Ovary (tissue), 9 donors: ENCODE measurements around the gene RPL26. TPM values are rescaled to one million over a fixed set of nuclear protein-coding genes. Genes with fewer than 3 reads are reported as not detected.
"Not testable (repeated sequence)": the region's sequence is repeated elsewhere in the genome, so short reads cannot be mapped to it uniquely, and the experiment has no call there.

ENCODE experiments used
- DNase-seq, 5 donors: peaks; one replicate each; pipeline ENCODE4 v3.0.0-alpha.2; 2019 to 2020
- H3K27ac ChIP-seq, 2 donors: fragments of 200-600 bp; one replicate each; pipeline versions ENCODE4 v1.5.1 to v1.8.0; 2019 to 2022
- H3K27me3 ChIP-seq: fragments of 200-600 bp; one replicate; pipeline ENCODE4 v1.8.0; 2022
- H3K36me3 ChIP-seq: fragments of 200-600 bp; sonication (generic); one replicate; pipeline ENCODE4 v1.5.1; 2019
- H3K4me1 ChIP-seq: one replicate; pipeline ENCODE4 v1.8.1; 2013; ENCODE audit warnings: mild to moderate bottlenecking, moderate library complexity; ENCODE audit not compliant: insufficient read depth
- H3K4me3 ChIP-seq: fragments of 200-600 bp; sonication (generic); one replicate; pipeline ENCODE4 v1.5.1; 2017
- H3K9me3 ChIP-seq, 2 donors: fragments of 200-600 bp in 1 of 2; sonication (generic) in 1 of 2; one replicate each; pipeline versions ENCODE4 v1.5.1 to v1.8.1; 2013 to 2019; ENCODE audit warnings: mild to moderate bottlenecking in 1 of 2, moderate library complexity in 1 of 2
- CTCF ChIP-seq, 3 donors: fragments of 450-650 bp in 2 of 3; fragments of 200-600 bp in 1 of 3; IDR thresholded peaks; one replicate each; pipeline versions ENCODE4 v1.5.1 to v1.8.0; 2016 to 2022; ENCODE audit warnings: antibody characterized with exemption in 3 of 3, mild to moderate bottlenecking in 1 of 3
- EP300 ChIP-seq: sonication (generic); formaldehyde crosslinking; IDR thresholded peaks from one replicate; pipeline ENCODE4 v1.6.1; 2017; ENCODE audit warnings: antibody characterized with exemption
- POLR2A ChIP-seq: fragments of 450-650 bp; IDR thresholded peaks from one replicate; pipeline ENCODE4 v1.6.1; 2017; ENCODE audit warnings: antibody characterized with exemption, mild to moderate bottlenecking, moderate library complexity
- WGBS, 3 donors: extraction: QIAGEN DNeasy Blood & Tissue Kit in 1 of 3; methylation state at CpG; one replicate each; pipeline versions ENCODE4 v1.1.5 to v1.1.7; 2013 to 2017; 5-methylcytosine and 5-hydroxymethylcytosine counted together
- intact Hi-C, 4 donors: fragments of 100-400 bp; cut with DNase I; formaldehyde crosslinking; loops; one replicate each; pipeline versions ENCODE4 v1.11.0 to v1.15.1; 2022 to 2023
- polyA plus RNA-seq, 2 donors: library from polyadenylated mRNA; stranded (reverse); fragments of 200-250 nt in 1 of 2; fragments of 350-450 nt in 1 of 2; fragmentation: Illumina TruSeq in 1 of 2; extraction: RNeasy Lipid Tissue Mini Kit (QIAGEN cat#74804) in 1 of 2; gene quantifications; one replicate each; pipeline ENCODE4 v1.2.3, GENCODE V29; 2013 to 2014
- total RNA-seq, 7 donors: library from RNA; depleted of rRNA in 2 of 7; stranded (reverse); fragments of >200 nt in 2 of 7; fragmentation: NEBNext Ultra II Directional in 3 of 7; extraction: Animal tissue kit (Norgen Biotek cat#: 25700) in 3 of 7; gene quantifications; one replicate each; pipeline versions ENCODE4 v1.1.0 to v1.2.4, GENCODE V29; 2016 to 2023
- donor health status: DM: no; HTN: no; CAD: no; lungs with moderate emphysema.
- donor health status: DM: no; HTN: no; CAD: no.
- donor health status: Bipolar disorder and iron deficiency.
- donor health status: DM: yes; HTN: yes; CAD: no.
- donor health status: DM: no; HTN: no; CAD: no.
- donor health status: DM: yes; HTN: yes; CAD: no.

Gene RPL26
- total and polyA plus RNA-seq, 9 donors = 2,824 to 11,226 (median 3,966) TPM

GRCh38 chr17:8382880-8383142 is 182 bp downstream of the RPL26 start:
- no peak for TF ChIP-seq POLR2A
- TF ChIP-seq CTCF (IDR thresholded peaks at IDR 0.05) = no peak
- TF ChIP-seq EP300 = no peak
- no peaks in the 10 kb centered on the region for H3K36me3 ChIP-seq
- 1 to 2% (median 1%) methylated on average over 15 of the region's 15 CpGs for WGBS, 3 donors
- H3K9me3 ChIP-seq = no peaks in the 10 kb centered on the region
- H3K4me1 ChIP-seq = peaks cover 12% of the 10 kb centered on the region
- H3K27ac ChIP-seq = no peak overlapping the region
- DNase-seq = no peak
- H3K27me3 ChIP-seq = no peaks in the 10 kb centered on the region
- intact Hi-C loops = no loop called here
- peak overlapping the region; percentile 89 for H3K4me3 ChIP-seq

GRCh38 chr17:8382052-8382879 is 727 bp downstream of the RPL26 start:
- peaks cover 12% of the 10 kb centered on the region for H3K4me1 ChIP-seq
- peak overlapping the region; percentile 89 for H3K4me3 ChIP-seq
- no peaks in the 10 kb centered on the region for H3K36me3 ChIP-seq
- intact Hi-C loops = no loop called here
- H3K27ac ChIP-seq = no peak overlapping the region
- WGBS, 3 donors = 8 to 18% (median 9%) methylated on average over 27 of the region's 27 CpGs
- TF ChIP-seq POLR2A (no peak), EP300 (no peak), CTCF (IDR thresholded peaks at IDR 0.05) (no peak)
- no peaks in the 10 kb centered on the region for H3K27me3 ChIP-seq
- no peak for DNase-seq
- H3K9me3 ChIP-seq = no peaks in the 10 kb centered on the region

GRCh38 chr17:8380049-8380448 is 2.9 kb downstream of the RPL26 start:
- Histone ChIP-seq H3K27me3 (no peaks in the 10 kb centered on the region), H3K36me3 (no peaks in the 10 kb centered on the region), H3K4me3 (no peak overlapping the region), H3K9me3 (no peaks in the 10 kb centered on the region), H3K27ac (no peak overlapping the region), H3K4me1 (peaks cover 18% of the 10 kb centered on the region)
- TF ChIP-seq EP300 = no peak
- TF ChIP-seq CTCF (IDR thresholded peaks at IDR 0.05) = no peak
- no peak for TF ChIP-seq POLR2A
- DNase-seq = no peak
- 26 to 44% (median 29%) methylated on average over 3 of the region's 3 CpGs for WGBS, 3 donors
- intact Hi-C loops = no loop called here

GRCh38 chr17:8378117-8378516 is 4.9 kb downstream of the RPL26 start:
- intact Hi-C loops, H3K36me3 ChIP-seq, H3K27ac ChIP-seq, H3K27me3 ChIP-seq, DNase-seq, H3K4me3 ChIP-seq, H3K9me3 ChIP-seq: not testable (repeated sequence)
- H3K4me1 ChIP-seq = peaks cover 19% of the 10 kb centered on the region
- WGBS, 3 donors = 70 to 75% (median 72%) methylated on average over 8 of the region's 8 CpGs

- intact Hi-C loops = no loop called here
- no peaks in the 10 kb centered on the region for H3K36me3 ChIP-seq
These were observed 5.6 kb downstream of the RPL26 start for GRCh38 chr17:8377422-8377821.

More at GRCh38 chr17:8377422-8377821, 5.6 kb downstream of the RPL26 start:
- DNase-seq = no peak
- peaks cover 19% of the 10 kb centered on the region for H3K4me1 ChIP-seq
- no peaks in the 10 kb centered on the region for H3K9me3 ChIP-seq
- H3K4me3 ChIP-seq = no peak overlapping the region
- TF ChIP-seq CTCF (IDR thresholded peaks at IDR 0.05) (no peak), POLR2A (no peak), EP300 (no peak)
- no peak overlapping the region for H3K27ac ChIP-seq
- no peaks in the 10 kb centered on the region for H3K27me3 ChIP-seq
- 80 to 87% (median 84%) methylated on average over 4 of the region's 4 CpGs for WGBS, 3 donors
